Sigmoid colon (tissue), 4 donors: ENCODE measurements around the gene JAZF1.

Experiments
- CTCF ChIP-seq, 4 experiments: fragments of 450-650 bp in 3 of 4; fragments of 200-600 bp in 1 of 4; IDR thresholded peaks; one replicate each; pipeline ENCODE4 v1.5.1; 2016 to 2019; ENCODE audit warnings: antibody characterized with exemption in 4 of 4, mild to moderate bottlenecking in 3 of 4, moderate library complexity in 2 of 4
- EP300 ChIP-seq, 4 donors: sonication (generic); formaldehyde crosslinking; IDR thresholded peaks; one replicate each; pipeline ENCODE4 v1.6.1; 2017; ENCODE audit warnings: antibody characterized with exemption in 4 of 4
- POLR2A ChIP-seq, 2 donors: fragments of 450-650 bp; IDR thresholded peaks; one replicate each; pipeline ENCODE4 v1.6.1; 2016; ENCODE audit warnings: antibody characterized with exemption in 2 of 2, mild to moderate bottlenecking in 2 of 2, moderate library complexity in 2 of 2
- POLR2AphosphoS5 ChIP-seq, 4 donors: sonication (generic); formaldehyde crosslinking; IDR thresholded peaks; one replicate each; pipeline ENCODE4 v1.6.1; 2017; ENCODE audit warnings: antibody characterized with exemption in 4 of 4

GRCh38 chr7:27842094-27842692, 338.4 kb downstream of the JAZF1 start:
- TF ChIP-seq POLR2AphosphoS5 (IDR thresholded peaks at IDR 0.05) (peak in 1 of 4 donors; percentile 14), CTCF (IDR thresholded peaks at IDR 0.05) (no peak), EP300 (IDR thresholded peaks at IDR 0.05) (no peak), POLR2A (IDR thresholded peaks at IDR 0.05) (no peak)
